ENCODE results near the gene FAM20A.

Gene FAM20A

GRCh38 chr17:68634345-68634876 lies 33.2 kb upstream of the FAM20A start:
- TF ChIP-seq CTCF (IDR thresholded peaks at IDR 0.05; ENCODE audit: insufficient read depth, low read depth, low read length, missing control alignments): no peak
- no peak overlapping the region for H3K4me3 ChIP-seq (ENCODE audit: low read length)
- DNase-seq (ENCODE audit: low read depth): no peak

- no peak for TF ChIP-seq CTCF (IDR thresholded peaks at IDR 0.05; ENCODE audit: insufficient read depth, low read depth, low read length, missing control alignments)
Observed at GRCh38 chr17:68628576-68628957, 27.4 kb upstream of the FAM20A start.

GRCh38 chr17:68627956-68628575 lies 26.9 kb upstream of the FAM20A start:
- no peak overlapping the region for H3K4me3 ChIP-seq (ENCODE audit: low read length)
- TF ChIP-seq CTCF (IDR thresholded peaks at IDR 0.05; ENCODE audit: insufficient read depth, low read depth, low read length, missing control alignments): no peak
- peak; percentile 37 for DNase-seq (ENCODE audit: low read depth)

More at GRCh38 chr17:68628576-68628957, 27.4 kb upstream of the FAM20A start:
- DNase-seq (ENCODE audit: low read depth): no peak
- H3K4me3 ChIP-seq (ENCODE audit: low read length): no peak overlapping the region

GRCh38 chr17:68624381-68624780 lies 23.2 kb upstream of the FAM20A start:
- no peak for TF ChIP-seq CTCF (IDR thresholded peaks at IDR 0.05; ENCODE audit: insufficient read depth, low read depth, low read length, missing control alignments)
- DNase-seq (ENCODE audit: low read depth): peak; percentile 62
- H3K4me3 ChIP-seq (ENCODE audit: low read length): no peak overlapping the region

- H3K4me3 ChIP-seq (ENCODE audit: low read length): no peak overlapping the region
- DNase-seq (ENCODE audit: low read depth): no peak
- TF ChIP-seq CTCF (IDR thresholded peaks at IDR 0.05; ENCODE audit: insufficient read depth, low read depth, low read length, missing control alignments): no peak
Observed at GRCh38 chr17:68623811-68624210, 22.6 kb upstream of the FAM20A start.

- no peak for TF ChIP-seq CTCF (IDR thresholded peaks at IDR 0.05; ENCODE audit: insufficient read depth, low read depth, low read length, missing control alignments)
- H3K4me3 ChIP-seq (ENCODE audit: low read length): no peak overlapping the region
- DNase-seq (ENCODE audit: low read depth): no peak
Observed at GRCh38 chr17:68622423-68622822, 21.3 kb upstream of the FAM20A start.

GRCh38 chr17:68621065-68621464 lies 19.9 kb upstream of the FAM20A start:
- no peak overlapping the region for H3K4me3 ChIP-seq (ENCODE audit: low read length)
- DNase-seq (ENCODE audit: low read depth): no peak
- no peak for TF ChIP-seq CTCF (IDR thresholded peaks at IDR 0.05; ENCODE audit: insufficient read depth, low read depth, low read length, missing control alignments)
